HG03469 (cell line): ENCODE data around the gene FOXN4.
"Not testable (repeated sequence)": the region's sequence is repeated elsewhere in the genome, so short reads cannot be mapped to it uniquely, and the experiment has no call there.

Experiments
- ATAC-seq: cut with Tn5 transposase; IDR thresholded peaks from one replicate; pipeline ENCODE4 v1.9.1; 2021; ENCODE audit warnings: mild to moderate bottlenecking, moderate library complexity, moderate number of reproducible peaks; ENCODE audit not compliant: unreplicated experiment

FOXN4 gene

GRCh38 chr12:109308534-109309380, at the start of gene FOXN4:
Gene FOXN4, minus strand, starts transcription at chr12:109309284. Its CDS starts 963 bp downstream, at chr12:109308321.
- no peak for ATAC-seq

- no peak for ATAC-seq
These were observed 49.2 kb upstream of the FOXN4 start for GRCh38 chr12:109358154-109358869.

- no peak for ATAC-seq
These were observed 47.9 kb upstream of the FOXN4 start for GRCh38 chr12:109357032-109357431.

DNA sequence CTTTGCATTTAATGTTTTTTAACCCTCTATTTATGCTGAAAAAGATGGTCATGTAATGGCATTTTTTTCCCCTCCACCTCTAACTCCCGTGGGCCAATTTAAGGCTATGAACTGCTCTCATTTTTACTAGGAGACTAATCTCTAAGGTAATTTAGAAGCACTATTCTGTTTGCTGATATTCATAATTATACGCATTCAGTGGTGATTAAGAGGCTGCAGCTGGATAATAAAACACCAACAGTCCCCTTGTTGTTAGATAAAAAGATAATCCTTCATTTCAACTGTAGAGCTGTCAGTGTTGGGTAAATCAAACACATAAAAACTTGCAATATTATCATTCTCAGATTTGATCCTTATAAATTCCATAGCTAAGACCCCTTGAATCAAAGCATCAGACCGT, 47.5 kb upstream of the FOXN4 start:
- ATAC-seq = no peak

DNA sequence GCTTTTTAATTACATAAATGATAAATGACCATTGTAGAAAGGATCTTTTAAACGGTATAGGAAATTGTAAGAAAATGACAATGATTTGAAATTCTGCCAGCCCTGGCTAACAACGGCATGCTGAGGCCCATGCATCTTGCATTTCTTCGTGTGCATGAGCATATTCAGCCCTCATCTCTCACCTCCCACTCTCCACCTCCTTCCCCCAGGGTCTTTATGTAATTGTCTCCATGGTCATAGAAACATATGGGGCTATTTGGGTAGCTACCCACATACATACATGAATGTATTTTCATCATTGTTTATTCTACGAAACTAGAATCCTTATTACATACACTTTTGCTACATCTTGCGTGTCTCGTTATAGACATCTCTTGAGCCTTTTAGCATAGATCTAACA, 43.1 kb upstream of the FOXN4 start:
- no peak for ATAC-seq

- no peak for ATAC-seq
These were observed 38.5 kb upstream of the FOXN4 start, which contains the start of gene MYO1H for GRCh38 chr12:109347589-109347988. Gene MYO1H, plus strand, starts transcription at chr12:109347900. Its CDS starts 61 bp downstream, at chr12:109347961.

GRCh38 chr12:109346920-109347319, 37.8 kb upstream of the FOXN4 start:
- ATAC-seq = no peak

- no peak for ATAC-seq
These were observed 36.3 kb upstream of the FOXN4 start for GRCh38 chr12:109345428-109345827.

DNA sequence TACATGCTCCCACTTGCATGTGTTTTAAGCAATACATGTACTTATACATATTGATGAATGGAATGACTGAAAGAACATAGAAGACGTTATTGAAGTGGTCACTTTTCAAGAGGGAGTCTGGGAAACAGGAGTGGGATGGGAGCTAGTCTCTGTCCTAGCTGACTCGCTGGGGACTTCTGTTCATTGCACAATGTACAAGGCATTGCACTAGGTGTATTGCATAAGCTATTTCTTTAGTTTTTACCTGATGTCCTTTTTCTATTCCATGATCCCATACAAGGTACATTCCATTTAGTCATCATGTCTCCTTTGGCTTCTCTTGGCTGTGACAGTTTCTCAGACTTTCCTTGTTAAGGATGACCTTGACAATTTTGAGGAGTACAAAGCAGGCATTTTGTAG, 34.6 kb upstream of the FOXN4 start:
- ATAC-seq = no peak

DNA sequence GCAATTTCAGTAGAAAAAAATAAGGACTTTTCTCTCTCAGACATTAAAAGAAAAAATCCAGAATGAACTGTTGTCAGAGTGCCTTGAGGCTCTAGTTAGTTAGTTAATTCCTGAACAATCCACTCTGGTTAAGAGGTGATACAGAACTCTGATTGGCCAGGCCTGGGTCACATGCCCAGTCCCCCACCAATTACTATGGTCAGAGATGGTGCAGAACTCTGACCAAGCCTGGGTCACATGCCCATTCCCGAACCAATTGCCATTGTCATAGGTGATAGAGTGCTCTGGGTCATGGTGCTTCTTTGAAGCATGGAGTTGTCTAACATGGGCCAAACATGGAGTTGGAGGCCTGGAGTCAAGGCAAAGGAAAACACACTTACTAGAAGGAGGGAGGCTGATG, 27.5 kb upstream of the FOXN4 start:
- no peak for ATAC-seq

GRCh38 chr12:109334887-109335286, 25.8 kb upstream of the FOXN4 start:
- ATAC-seq = no peak

GRCh38 chr12:109331301-109331952, 22.3 kb upstream of the FOXN4 start:
- ATAC-seq = no peak

GRCh38 chr12:109330282-109331230, 21.5 kb upstream of the FOXN4 start:
- ATAC-seq = no peak

DNA sequence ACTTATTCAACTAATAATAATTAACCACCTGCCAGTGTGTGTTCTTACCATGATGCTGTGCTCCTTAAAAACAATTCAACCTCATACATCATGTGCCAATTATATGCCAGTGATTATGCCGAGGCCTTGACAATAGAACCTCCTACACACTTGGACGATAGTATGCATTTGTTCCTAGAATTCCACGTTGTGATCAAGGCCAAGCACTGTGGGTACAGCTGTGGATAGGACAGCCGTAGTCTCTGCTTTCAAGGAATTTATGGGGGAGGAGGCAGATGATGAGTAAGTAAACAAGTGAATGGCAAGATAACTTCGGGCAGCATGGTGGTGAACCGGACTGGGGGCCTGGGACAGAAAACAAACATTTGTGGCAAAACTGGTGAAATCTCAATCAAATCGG, 20.6 kb upstream of the FOXN4 start:
- ATAC-seq = no peak

- no peak for ATAC-seq
These were observed 19.9 kb upstream of the FOXN4 start for GRCh38 chr12:109329003-109329402.

- not testable (repeated sequence) for ATAC-seq
These were observed 12.2 kb upstream of the FOXN4 start for GRCh38 chr12:109321294-109321693.

- no peak for ATAC-seq
These were observed 1.4 kb upstream of the FOXN4 start for GRCh38 chr12:109310247-109311125.

- no peak for ATAC-seq
These were observed 530 bp upstream of the FOXN4 start for GRCh38 chr12:109309381-109310246.
